HG03139 (cell line): ENCODE results near the gene DEK.
"Not testable (repeated sequence)": the region's sequence is repeated elsewhere in the genome, so short reads cannot be mapped to it uniquely, and the experiment has no call there.

Source experiments
- ATAC-seq: cut with Tn5 transposase; IDR thresholded peaks from one replicate; pipeline ENCODE4 v1.9.1; 2021; ENCODE audit not compliant: unreplicated experiment

Gene DEK, protein sequence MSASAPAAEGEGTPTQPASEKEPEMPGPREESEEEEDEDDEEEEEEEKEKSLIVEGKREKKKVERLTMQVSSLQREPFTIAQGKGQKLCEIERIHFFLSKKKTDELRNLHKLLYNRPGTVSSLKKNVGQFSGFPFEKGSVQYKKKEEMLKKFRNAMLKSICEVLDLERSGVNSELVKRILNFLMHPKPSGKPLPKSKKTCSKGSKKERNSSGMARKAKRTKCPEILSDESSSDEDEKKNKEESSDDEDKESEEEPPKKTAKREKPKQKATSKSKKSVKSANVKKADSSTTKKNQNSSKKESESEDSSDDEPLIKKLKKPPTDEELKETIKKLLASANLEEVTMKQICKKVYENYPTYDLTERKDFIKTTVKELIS

DNA sequence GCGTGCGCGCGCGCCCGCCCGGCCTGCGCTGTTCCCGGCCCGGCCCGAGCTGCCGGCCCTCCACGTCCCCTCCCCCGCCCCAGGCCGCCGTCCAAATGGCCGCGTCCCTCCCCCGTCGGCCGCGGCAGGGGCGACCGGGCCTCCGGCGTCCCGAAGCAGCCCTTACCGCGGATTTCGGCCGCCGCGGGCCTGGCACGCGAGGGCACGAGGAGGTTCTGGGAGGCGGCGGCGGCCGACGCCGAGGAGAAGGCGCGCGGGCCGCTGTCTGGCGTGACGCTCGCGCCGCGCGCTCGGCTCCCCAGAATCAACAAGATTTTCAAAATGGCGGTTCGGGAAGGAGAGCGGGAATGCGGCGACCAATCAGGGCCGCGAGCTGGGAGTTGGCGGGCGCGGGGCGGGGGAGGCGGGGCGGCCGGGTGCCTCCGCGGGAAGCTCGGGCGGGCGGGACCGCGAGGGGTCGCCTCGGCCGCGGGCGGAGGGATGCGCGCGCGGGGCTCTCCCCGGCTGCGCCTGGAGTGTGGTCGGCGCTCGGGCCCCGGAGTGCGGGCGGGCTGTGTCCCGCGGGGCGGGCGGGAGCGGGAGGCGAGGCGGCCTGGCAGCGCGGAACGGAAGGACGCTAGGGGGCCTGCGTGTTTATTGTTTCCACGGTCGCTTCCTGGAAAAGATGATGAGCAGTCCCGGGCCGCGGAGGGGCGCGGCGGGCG, at the start of gene DEK:
DEK (minus strand) TSS at position 312 of the 704 bp plus-strand sequence. CDS start 543 bp downstream, outside the sequence.
- peak; percentile 36 for ATAC-seq

DNA sequence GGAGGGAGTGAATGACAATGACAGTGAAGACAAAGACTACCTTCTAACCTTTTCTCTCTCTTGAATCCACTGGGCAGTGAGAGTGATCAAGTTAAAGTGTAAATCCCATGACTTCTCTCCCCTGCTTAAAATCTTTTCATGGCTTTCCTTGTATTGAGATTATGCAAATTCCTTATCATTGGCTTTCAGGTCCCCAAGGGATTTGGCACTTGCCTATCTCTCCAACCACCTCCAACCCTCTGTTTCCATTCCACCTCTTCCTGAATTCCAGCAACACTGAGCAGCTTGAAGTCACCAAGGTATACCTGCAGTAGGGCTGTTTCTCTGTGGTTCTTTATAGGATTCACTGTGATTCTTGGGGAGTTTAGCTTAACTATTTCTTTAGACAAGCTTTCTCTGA, 48.0 kb upstream of the DEK start:
- ATAC-seq: no peak

DNA sequence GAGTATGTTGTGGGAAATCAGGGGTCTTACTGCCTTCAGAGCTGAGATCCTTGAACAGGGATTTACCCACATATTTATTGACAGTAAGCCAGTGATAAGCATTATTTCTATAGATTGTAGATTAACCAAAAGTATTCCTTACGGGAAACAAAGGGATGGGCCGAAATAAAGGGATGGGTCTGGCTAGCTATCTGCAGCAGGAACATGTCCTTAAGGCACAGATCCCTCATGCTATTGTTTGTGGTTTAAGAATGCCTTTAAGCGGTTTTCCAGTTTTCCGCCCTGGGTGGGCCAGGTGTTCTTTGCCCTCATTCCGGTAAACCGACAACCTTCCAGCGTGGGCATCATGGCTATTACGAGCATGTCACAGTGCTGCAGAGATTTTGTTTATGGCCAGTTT, 45.7 kb upstream of the DEK start:
- ATAC-seq: not testable (repeated sequence)

- ATAC-seq: no peak
These were observed 44.7 kb upstream of the DEK start for GRCh38 chr6:18309046-18309445.

GRCh38 chr6:18308070-18308735, 43.9 kb upstream of the DEK start:
- no peak for ATAC-seq

- ATAC-seq: no peak
These were observed 42.6 kb upstream of the DEK start for GRCh38 chr6:18306977-18307376.

- ATAC-seq: no peak
These were observed 38.5 kb upstream of the DEK start for GRCh38 chr6:18302561-18303439.

GRCh38 chr6:18293076-18293904, 29.0 kb upstream of the DEK start:
- ATAC-seq: no peak

GRCh38 chr6:18289283-18289682, 25.0 kb upstream of the DEK start:
- no peak for ATAC-seq

DNA sequence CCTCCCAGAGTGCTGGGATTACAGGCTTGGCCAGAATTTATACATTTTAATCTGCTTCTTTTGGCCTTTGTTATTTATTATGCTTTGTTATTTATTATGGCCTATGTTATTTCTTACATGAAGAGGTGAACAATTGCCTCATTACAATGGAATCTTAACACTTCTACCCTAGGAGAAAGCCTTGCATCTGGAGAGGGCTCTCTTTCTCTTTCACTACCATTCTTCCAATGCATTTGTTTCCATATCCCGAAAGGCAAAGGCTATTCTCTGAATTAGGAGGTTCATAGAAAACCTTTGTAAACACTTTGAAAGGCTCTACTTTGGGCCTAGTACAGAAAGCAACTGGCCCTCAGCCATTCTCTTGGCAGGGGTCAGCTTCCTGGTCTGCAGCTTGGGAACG, 19.9 kb upstream of the DEK start:
- ATAC-seq: no peak

DNA sequence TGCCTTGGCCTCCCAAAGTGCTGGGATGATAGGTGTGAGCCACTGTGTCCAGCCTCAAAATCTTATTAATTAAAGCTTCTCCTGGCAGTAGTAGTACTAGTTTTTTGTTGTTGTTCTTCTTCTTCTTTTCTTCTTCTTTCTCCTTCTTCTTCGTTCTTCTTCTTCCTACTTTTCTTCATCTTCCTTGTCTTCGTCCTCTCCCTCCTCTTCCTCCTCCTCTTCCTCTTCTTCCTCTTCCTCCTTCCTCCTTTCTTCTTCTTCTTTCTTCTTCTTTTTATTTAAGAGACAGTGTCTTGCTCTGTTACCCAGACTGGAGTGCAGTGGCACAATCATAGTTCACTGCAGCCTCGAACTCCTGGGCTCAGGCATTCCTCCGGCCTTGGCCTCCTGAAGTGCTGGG, 17.2 kb upstream of the DEK start:
- no peak for ATAC-seq

GRCh38 chr6:18280084-18280483, 15.8 kb upstream of the DEK start:
- no peak for ATAC-seq

DNA sequence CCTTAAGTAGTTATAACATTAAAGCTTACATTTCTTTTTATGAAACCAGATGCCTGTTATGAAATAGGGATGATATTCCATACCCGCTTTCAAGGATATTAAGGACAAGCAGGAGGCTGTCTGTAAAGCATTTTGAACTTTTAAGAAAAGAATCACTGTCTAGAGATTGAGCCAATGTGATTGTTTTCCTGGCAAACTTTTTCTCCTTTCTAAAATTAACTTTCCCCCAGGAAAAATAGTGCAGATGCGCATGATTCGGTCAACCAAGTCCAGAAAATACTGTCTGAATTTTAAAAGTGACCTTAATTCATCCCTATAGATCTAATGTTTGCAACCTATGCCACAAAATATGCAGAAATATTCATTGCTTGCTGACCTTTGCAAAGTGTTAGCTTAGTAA, 15.1 kb upstream of the DEK start:
- ATAC-seq: no peak

GRCh38 chr6:18277237-18278006, 13.1 kb upstream of the DEK start:
- ATAC-seq: no peak

GRCh38 chr6:18276610-18277236, 12.4 kb upstream of the DEK start:
- no peak for ATAC-seq

DNA sequence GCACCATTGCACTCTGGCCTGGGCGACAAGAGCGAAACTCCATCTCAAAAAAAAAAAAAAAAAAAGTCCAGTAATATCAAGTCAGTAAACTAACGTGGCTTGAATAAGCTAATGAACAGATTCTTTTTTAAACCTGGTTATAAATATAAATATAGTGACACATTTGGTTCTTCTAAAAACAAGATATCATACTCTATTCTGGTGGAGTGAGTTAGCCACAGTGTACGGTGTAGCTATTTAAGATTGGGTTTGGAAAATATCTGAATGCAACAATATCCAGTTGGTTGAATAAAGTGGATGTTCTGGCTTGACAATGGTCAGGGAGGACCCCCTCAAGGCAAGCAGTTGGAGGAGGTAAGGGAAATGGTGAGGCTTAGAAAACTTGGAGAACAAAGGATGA, 5.9 kb upstream of the DEK start:
- ATAC-seq: no peak

- ATAC-seq: no peak
These were observed 5.4 kb upstream of the DEK start for GRCh38 chr6:18269717-18270116.

DNA sequence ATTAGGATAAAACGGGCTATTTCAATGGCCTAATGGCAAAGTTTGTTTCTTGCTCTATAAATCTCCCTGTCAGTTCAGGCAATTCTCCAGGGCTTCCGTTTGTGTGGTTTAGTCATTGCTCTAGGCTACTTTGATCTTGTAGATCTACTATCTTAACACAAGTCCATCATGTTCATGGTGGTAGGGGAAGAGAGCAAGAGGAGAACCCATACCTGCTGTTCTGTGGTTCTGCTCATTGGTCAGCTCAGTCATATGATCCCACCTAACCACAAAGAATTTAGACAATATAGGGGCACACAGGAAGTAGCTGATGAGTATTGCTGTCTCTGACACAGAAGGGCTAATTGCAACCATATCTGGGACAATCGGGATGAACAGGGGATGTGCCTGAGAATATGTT, 4.9 kb upstream of the DEK start:
- ATAC-seq: peak; percentile 47

- no peak for ATAC-seq
These were observed 3.7 kb upstream of the DEK start for GRCh38 chr6:18268066-18268465.
